B cell (primary cell): ENCODE data around the gene TREML2.

Experiments used
- EZH2 ChIP-seq: IDR thresholded peaks from 2 replicates; pipeline ENCODE4 v1.6.1; 2012; ENCODE audit warnings: borderline replicate concordance, low read depth, mild to moderate bottlenecking, moderate library complexity, low read length; ENCODE audit not compliant: insufficient read depth, poor library complexity, severe bottlenecking
- TF ChIP-seq, protein P1 (sequence below): fragments of 200-600 bp; IDR thresholded peaks from one replicate; pipeline ENCODE4 v1.8.0; 2022; ENCODE audit warnings: antibody characterized with exemption, mild to moderate bottlenecking

DNA sequence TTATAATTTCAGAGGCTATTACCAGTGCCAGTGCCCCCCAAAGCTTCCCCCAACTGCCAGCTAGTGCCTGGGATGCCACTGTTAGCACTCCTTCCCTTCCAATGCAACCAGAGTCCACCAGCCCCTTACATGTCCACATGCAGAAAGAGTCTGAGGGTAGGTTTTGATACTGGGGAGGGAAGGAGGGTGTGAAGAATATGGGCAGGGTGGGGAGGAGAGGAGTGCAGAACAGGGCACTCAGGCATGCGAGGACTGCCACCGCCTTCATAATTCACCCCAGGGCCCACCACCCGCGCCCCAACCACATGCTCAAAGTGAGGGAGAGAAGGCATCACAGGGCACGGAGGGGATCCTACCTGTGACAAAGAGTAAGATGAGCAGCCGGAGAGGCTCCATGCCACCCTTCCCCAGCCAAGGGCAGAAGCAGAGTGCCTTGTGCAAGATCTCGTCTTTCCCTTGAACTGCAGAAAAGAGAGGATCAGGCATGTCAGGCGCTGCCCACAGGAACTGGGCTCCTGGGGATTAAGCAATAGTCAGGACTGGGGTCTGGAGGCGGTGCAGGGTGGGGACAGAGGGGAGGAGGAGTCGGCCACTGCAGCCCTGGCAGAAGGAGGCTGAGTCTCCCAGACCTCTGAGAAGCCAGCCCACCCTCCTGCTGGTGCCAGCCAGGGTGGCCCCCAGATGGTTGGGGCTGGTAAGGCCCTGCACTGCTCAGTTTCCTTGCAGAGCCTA lies 38.1 kb downstream of the TREML2 start, which contains the start of gene TREM2:
- TF ChIP-seq, protein P1, sequence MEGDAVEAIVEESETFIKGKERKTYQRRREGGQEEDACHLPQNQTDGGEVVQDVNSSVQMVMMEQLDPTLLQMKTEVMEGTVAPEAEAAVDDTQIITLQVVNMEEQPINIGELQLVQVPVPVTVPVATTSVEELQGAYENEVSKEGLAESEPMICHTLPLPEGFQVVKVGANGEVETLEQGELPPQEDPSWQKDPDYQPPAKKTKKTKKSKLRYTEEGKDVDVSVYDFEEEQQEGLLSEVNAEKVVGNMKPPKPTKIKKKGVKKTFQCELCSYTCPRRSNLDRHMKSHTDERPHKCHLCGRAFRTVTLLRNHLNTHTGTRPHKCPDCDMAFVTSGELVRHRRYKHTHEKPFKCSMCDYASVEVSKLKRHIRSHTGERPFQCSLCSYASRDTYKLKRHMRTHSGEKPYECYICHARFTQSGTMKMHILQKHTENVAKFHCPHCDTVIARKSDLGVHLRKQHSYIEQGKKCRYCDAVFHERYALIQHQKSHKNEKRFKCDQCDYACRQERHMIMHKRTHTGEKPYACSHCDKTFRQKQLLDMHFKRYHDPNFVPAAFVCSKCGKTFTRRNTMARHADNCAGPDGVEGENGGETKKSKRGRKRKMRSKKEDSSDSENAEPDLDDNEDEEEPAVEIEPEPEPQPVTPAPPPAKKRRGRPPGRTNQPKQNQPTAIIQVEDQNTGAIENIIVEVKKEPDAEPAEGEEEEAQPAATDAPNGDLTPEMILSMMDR = no peak
- TF ChIP-seq EZH2 = no peak
